Measurements from ENCODE around the gene KCNE1.
"Not testable (repeated sequence)": the region's sequence is repeated elsewhere in the genome, so short reads cannot be mapped to it uniquely, and the experiment has no call there.

The KCNE1 gene

DNA sequence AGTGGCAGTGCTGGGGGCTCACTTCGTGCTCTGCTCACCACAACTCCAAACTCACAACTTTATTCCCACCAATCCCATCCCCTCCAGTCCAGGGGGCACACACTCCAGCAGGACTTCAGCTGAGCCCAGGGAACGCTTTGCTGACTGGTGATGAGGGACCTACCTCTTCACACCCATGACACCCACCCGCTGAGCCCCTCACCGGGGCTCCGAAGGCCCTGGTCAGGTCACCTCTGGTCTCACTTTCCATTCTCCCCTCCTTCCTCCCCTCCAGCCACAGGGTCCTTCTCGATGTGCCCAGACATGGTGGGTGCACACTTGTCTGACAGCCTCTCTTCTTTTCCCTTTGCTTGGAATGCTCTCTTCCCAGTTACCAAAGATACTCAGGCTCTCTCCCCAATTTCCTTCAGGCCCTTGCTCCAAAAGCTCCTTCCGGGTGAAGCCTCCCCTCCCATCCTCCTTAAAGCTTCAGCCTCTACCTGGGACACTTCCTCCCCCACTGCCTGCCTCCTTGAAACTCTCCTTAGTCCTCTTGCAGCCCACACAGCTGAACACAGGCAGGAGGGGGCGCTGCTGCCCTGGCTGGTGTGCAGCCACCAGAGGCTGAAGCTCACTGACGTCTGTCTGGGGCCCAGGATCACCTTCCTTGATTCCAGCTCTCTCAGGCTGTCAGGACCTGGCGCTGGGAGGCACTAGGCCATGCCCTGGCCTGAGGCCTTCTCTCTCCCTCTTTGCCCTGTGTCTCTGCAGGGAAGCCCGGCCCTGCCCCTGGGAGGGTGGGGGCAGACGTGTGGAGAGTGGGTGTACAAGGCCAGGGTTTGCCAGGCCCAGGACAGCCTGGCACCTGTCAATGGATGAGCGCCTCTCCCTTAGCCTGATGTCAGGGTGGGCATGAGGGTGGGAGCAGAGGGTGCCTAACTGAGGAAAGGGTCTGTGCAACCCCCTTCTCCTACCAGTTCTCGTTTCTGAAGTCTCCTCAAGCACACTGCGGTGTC, 1.6 kb downstream of the KCNE1 start:
- peak; percentile 69 for DNase-seq

DNA sequence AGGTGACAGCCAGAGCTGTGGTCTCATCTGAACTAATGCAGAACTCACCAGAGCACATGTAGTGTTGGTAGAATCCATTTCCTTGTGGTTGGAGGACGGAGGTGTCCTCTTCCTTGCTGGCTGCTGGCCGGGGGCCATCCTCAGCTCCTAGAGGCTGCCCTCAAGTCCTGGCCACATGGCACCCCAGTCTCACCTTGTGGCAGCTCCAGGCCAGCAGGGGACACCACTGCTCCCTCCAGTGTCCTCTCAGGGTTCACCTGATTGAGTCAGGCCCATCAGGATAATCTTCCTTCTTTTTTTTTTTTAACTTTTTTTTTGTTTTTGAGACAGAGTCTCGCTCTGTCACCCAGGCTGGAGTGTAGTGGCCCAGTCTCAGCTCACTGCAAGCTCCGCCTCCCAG, 2.9 kb downstream of the KCNE1 start:
- no peak for DNase-seq

DNA sequence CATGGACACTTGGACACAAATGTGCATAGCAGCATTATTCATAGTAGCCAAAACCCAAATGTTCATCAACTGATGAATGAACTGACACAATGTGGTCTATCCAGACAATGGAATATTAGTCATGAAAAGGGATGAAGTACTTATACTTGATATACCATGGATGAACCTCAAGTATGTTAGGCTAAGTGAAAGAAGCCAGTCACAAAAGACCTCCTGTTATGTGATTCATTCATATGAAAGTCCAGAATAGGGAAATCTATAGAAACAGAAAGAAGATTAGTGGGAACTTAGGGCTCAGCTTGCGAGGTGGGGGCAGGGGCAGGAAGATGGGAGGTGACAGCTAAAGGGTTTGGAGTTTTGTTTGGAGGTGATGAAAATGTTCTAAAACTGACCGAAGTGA, 7.4 kb downstream of the KCNE1 start:
- DNase-seq = no peak

DNA sequence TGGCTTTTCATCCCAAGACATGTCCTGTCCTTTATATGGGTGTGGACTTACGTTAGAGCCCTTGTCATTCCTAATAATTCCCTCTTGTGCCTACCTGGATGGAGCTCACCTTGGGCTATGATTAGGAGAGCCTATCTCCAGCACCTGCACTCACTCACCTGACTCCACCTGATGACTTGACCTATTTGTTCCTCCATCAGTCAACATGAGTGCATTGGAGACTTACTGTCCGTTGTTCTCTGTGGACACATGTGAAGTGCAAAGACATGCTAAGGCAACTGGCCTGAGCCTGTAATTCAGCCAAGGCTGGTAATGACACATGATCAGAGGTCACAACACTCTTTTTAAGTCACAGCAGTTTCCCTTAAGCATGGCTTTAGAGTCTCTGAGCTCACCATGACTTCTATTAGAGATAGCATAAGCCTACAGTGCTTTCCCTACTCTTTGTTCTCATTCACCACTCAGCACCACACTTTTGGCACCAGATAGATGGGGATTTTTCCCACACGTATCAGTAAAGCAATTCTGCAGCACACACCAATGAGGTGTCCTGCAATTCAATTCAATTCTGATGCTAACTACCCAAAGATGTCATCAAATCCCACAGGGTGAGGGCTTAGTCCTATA, 9.4 kb downstream of the KCNE1 start:
- DNase-seq = no peak

DNA sequence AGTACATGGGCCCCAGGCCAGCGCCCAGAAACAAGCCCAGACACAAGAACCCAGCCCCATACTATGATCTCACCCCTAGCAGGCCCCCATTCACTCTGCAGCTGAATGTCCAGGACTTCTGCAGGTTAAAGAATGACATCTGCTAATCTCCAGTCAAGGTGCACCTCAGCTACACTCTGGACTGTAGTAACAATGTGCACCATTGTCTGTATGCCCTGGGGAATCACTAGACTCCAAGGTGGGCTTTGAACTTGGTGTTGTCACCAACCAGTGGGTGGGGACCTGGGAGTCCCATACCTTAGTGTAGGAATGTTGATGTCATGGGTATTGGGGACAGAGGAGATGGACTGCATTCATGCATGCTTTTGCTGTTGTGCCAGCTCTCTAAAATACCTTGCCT, 10.3 kb downstream of the KCNE1 start:
- DNase-seq = no peak

DNA sequence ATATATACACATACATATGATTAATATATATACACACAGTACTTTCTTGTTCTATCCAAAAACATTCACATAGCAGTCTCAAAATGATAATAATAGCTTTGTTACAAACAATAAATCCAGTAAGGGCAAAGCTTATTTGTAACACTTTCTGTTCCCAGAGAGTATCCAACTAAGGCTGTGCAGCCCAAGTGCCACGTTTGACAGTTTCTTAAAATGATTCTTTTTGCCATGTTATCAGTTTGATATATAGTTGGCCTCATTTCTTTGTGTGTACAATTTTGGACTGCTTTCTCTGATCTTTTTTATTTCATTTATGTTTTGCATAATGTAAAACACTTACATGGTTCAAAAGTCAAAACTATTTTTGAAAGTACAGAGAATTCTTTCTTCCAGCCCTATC, 11.8 kb downstream of the KCNE1 start:
- no peak for DNase-seq

DNA sequence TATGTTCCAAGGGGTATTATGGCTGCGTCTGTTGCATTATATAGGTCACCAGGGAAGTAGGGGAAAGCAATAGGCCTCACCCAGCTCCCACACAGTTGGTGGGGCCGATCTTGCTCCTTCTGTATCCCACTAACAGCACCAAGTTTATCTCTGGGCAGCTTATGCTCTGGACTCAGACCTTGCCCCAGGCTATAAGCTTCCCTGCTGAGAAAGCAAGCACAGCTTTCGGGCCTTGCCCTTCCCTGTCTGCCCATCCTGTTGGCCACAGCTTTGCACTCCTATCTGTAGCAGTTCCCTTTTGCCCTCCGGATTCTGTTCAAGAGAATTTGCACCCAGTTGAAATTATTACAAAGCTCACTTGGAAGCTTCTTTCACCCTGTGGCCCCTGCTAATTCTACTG, 12.9 kb downstream of the KCNE1 start:
- no peak for DNase-seq

DNA sequence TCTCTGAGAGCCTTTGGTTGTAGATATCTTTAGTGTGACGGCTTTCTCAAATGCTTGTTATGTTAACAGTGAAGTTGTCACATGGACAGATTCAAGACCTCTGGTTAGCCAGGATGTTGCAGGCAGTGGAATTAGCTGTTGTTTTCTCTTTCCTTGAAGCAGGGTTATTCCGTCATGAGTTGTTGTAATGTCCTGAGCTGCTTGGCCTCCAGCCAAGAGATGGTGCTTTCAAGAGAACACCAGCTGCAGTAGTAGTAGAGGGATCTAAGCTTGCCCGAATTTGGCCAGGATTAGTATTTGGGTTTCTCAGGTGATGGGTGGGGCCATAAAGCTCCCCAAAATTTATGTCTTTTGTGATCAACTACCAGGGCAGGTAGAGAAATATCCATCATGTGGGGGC, 13.4 kb downstream of the KCNE1 start:
- DNase-seq = no peak

DNA sequence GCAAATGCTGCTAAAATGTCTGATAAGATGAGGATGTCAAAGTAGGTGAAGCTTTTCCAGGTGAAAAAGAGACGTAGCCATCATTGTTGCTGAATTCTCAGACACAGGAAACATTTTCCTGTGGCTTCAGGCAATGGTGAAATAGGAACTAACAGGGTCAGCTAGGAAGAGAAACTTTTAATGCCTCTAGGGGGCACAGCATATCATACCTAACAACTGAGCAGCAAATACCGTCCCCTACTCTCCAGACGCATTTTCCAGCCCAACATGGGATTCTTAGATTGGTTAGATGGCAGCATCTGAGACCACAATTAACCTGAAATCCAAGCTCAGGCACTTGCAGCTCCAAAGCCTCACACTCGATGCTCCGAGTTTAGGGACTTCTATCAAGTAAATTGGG, 28.2 kb downstream of the KCNE1 start:
- not testable (repeated sequence) for DNase-seq

DNA sequence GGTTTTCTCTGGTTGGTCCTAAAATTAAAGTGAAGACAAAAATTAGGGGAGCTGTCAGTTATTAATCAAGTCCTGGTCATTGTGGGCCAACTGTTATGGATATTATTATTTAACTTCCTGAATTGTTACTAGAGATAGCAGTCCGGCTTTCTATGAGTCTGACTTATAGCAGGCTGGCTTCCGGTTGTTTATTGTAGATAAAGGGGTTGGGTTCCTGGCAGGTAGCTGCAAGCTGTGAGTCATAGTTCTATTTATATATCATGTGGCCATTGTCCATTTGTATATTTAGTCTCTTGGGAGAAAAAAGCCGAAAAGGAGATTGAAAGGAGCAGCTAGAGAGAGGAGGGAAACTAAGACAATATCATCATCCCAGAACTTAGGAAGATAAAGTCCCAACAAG, 28.6 kb downstream of the KCNE1 start:
- DNase-seq = not testable (repeated sequence)

DNA sequence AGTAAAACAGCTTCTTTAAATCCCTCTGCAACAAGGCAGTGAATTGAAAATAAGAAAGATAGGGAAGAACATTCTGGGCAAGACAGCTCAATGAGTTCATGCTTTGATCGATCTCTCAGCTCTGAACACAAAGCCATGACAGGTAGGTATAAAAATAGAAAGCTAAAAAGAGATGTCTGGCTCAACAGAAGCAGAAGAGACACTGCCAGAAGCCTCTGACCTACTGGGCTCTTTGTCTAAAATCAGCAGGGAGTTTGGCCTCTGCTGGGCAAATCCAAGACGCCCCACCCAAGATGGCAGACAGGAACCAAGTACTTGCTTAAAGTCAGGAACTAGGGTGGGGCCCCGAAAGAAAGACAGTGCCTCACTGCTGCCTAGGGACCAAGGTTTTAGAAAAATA, 44.7 kb downstream of the KCNE1 start:
- not testable (repeated sequence) for DNase-seq

DNA sequence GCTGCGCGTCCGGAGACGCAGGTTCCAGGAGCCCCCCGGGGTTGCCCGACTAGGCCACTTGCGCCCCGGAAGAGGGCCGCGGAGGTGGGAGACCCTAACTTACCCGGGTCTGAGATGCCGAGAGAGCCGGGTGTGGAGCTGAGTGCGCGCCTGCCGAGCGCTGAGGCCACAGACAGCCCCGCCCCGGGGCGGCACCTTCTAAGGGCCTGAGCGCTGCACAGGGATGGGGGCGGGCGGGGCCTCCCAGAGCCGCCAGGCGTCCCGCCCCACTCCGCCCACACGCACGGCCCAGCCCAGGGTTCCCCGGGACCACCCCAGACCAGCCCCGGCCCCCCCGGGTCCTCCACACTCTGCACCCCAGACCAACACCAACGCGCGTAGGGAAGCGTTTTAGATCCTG, 52.6 kb downstream of the KCNE1 start:
- DNase-seq = not testable (repeated sequence)

DNA sequence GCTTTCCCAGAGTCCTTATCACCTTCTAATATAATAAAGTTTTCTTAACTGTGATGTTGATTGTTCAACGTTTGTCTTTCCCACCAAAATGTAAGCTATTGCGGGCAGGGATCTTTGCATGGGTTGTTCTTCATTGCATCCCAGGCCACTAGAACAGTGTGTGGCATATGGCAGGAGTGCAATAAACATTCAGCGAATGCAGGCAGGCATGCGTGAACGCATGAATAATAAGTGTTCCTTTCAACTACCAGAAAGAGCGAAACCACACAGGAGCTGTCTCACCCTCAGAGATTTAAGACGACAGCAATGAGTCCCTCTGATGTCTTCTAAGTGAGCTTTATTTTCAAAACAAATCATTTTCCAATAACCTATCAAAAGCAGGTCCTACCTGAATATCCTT, 53.7 kb downstream of the KCNE1 start:
- not testable (repeated sequence) for DNase-seq

DNA sequence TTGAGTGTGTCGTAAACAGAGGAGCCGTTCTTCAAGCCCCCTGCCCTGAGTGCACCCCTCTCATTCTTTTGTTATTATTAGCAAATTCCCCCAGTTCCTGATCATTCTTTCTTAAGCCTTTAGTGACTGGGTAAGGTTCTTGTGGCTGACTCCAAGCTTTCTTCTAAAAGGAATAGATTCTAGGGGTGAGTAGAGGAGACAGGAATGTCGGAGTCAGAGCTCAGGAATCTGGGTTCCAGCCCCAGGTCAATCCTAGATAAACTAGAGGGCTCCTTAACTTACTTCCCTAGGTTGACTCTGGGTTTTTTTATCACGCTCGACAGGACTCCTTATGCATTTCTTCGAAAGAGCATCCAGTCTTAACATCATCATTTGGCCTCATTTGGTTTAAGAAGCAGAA, 55.8 kb downstream of the KCNE1 start:
- not testable (repeated sequence) for DNase-seq

DNA sequence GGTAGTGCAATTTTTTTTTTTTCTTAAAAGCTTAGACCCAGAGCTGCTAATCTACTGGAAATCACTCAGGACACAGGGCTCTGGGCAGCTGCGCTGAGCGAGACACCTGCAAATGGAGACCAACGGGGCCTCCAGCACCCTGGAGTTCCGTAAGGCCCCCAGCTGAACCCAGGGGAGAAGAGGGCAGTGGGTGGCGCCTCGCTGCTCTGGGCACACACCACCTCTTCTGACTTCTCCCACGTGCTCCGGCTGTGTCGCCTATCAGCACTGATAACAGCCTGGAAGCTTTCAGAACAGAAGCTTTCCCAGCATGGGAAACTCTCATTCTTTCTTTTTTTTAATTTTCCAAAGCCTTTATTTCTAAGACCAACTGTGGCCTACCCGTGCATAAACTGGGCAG, 56.4 kb downstream of the KCNE1 start:
- not testable (repeated sequence) for DNase-seq

DNA sequence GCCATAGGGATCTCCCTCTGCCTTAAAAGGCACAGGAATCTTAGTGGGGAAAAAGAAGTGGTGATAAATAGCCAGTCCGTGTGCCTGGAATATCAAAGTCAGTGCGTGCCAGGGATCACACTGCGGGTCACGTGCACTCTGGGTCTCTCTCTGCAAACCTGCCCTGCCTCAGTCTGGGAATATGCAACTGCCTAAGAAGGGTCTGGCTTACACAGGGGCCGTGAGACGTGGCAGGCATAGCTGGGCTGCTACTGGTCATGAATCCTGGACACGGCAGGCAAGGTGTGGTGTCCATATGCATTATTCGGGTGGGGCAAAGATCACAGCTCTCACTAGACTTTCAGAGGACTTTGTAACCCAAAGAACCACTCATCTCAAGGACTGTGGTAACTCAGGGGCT, 65.0 kb downstream of the KCNE1 start:
- not testable (repeated sequence) for DNase-seq

DNA sequence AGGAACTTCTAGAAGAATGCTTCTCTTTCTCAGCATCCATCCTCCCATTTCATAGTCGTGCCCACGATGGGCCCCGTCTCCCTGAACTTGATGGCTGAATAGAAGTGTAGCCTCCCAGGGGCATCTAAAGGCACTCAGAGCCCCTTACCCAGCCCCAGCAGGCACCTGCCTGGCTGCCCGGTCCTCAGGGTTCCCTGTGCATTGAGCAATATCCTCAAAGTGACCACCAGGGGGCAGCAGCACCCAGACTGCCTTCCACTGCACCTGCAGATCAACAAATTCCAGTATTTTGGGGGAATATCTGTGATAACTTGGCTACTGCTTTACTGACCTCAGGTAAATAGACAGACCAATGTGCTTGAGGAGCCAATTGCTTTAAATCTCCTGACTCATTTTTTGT, 68.5 kb downstream of the KCNE1 start:
- not testable (repeated sequence) for DNase-seq

DNA sequence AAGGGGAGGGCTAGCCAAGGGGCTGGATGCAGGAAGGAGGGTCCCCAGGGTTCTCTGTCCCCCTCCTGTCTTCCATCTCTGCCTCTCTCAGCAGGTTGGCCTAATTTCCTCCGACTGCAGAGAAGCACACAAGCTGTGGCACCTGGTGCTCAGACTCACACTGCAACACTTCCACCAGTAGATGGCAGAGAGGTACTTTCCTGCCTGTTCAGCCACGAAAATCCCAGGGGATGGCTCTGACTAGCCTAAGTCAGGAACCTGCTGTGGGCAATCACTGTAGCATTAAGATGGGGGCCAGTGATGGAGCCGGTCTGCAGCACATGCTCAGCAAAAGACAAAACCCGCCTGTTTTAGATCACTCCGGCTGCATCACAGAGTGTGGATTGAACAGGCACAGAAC, 82.3 kb downstream of the KCNE1 start:
- DNase-seq = not testable (repeated sequence)

DNA sequence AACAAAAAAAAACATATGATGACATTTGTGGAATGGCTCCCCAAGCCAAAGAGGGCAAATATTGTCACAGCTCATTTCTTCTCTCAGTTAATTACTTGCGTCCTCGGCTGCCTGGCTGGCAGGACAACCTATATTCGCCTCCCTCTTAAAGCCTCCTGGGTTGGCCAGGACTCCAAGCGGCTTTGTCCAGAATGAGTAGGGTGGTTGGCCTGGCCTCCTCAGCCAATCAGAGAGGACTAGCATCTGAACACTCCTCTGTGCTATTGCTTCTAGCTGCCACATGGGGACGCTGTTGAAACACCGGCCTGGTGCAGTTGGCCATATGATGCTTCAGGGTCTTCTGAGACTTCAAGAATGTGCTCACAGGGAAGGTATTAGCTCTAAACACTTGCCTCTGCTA, 83.6 kb downstream of the KCNE1 start:
- not testable (repeated sequence) for DNase-seq

DNA sequence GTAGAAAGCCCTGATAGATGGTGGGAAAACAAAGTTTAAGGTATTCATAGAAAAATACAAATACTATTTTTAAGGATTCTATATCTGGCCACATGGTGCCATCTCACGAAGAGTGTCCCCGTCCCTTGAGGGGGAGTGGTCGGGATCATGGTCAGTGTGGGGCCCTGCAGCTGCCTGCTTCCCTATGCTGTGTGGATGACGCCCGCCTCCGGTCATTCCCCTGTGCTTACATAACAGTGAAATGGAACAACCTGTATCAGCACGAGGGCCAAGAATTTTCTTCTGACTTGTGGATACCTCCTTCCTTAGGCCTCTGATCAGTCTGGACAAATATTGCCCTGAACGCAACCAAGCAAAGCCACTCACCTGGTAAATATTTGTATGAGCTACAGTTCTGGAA, 84.7 kb downstream of the KCNE1 start:
- DNase-seq = not testable (repeated sequence)

DNA sequence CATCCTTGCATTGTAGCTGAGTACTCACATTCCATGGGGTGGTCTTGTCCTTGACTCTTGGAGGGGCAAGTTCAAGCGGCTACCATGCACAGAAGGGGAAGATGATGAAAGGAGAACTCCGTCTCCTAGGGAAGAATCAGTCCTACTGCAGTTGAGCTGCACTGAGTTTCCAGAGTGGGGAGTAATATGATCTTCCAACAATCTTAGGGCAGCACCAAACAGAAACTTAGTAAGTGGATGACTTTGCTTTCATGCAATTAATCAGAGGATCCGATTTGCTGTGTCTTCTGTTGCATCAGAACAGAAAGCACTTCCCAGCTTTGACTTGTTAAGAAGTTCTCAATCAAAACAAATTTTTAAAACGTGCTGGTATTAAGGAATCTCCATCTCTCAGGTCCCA, 88.2 kb downstream of the KCNE1 start, which contains the start of gene SMIM34:
SMIM34 (minus strand) TSS at position 147 of the 400 bp plus-strand sequence; CDS start at position 35, 112 bp downstream.
- DNase-seq = not testable (repeated sequence)

DNA sequence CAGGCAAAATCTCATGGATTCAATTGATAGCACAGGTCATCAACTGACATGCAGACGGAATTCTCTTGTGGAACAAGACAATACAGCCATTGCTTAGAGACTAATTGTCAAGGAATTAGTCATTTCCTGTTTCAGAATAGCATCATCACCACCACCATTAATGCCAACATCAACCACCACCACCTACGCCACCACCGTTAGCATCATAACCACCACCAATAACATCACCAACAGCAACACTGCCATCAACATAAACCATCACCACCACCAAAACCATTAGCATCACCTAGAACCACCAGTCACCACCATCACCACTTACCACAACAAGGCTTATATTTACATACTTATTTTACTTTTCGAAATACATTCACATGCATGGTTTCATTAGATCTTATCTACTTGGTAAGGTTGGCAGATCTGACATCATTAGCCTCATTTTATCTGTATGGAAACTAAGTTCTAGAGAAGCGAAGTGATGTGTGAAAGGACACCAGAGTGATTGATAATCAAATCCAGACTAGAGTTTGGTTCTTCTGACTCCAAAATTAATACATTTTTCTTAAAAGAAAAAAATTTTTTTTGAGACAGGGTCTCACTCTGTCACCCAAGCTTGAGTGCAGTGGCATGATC, 94.4 kb downstream of the KCNE1 start:
- not testable (repeated sequence) for DNase-seq

DNA sequence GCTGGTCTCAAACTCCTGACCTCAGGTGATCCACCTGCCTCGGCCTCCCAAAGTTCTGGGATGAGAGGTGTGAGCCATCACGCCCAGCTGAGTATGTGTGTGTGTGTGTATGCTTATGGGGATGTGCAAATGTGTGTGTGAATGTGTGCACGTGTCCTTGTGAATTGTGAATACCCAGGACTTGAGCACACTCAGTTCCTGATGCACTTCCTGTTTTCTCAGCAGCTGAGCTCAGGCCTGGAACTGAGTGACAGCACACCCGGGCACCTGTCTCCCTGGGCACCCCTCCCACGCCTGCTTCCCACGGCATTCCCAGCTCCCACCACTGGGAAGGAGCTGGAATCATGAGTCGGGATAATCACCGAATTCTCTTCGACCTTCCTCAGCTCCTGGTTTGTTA, 104.7 kb downstream of the KCNE1 start:
- not testable (repeated sequence) for DNase-seq

Measured in fibroblast of skin of abdomen (primary cell).